Astrocyte of the cerebellum (primary cell): ENCODE results near the gene MOV10L1.
A peak's percentile ranks its signal among the peaks of the same experiment; 100 is the strongest.

Experiments used
- DNase-seq: peaks from one replicate; pipeline ENCODE4 v3.0.0-alpha.2; 2011; ENCODE audit warnings: low read depth
- H3K4me3 ChIP-seq: 2 replicates; pipeline ENCODE4 v1.5.1; 2011; ENCODE audit warnings: mild to moderate bottlenecking, low read depth, low read length, moderate library complexity
- CTCF ChIP-seq: IDR thresholded peaks from 2 replicates; pipeline ENCODE4 v1.5.1; 2012; ENCODE audit warnings: low read length, low read depth, moderate library complexity, mild to moderate bottlenecking; ENCODE audit errors: missing control alignments
- in situ Hi-C: cut with HindIII; loops from 2 replicates; pipeline ENCODE4 v1.10.0; 2017; ENCODE audit warnings: low sequenced_read_pairs

Gene MOV10L1

GRCh38 chr22:50197000-50197800, 107.4 kb downstream of the MOV10L1 start:
- in situ Hi-C loops = no loop called here
- H3K4me3 ChIP-seq = no peak overlapping the region
- DNase-seq = no peak
- no peak for TF ChIP-seq CTCF

- no peak overlapping the region for H3K4me3 ChIP-seq
- TF ChIP-seq CTCF = no peak
- in situ Hi-C loops = no loop called here
- no peak for DNase-seq
Observed at GRCh38 chr22:50197856-50198623, 108.2 kb downstream of the MOV10L1 start.

- H3K4me3 ChIP-seq = no peak overlapping the region
- in situ Hi-C loops = no loop called here
- TF ChIP-seq CTCF = no peak
- DNase-seq = no peak
Observed at GRCh38 chr22:50198624-50199017, 108.8 kb downstream of the MOV10L1 start.

GRCh38 chr22:50199251-50199721, 109.5 kb downstream of the MOV10L1 start:
- H3K4me3 ChIP-seq = peak overlapping the region; percentile 64
- TF ChIP-seq CTCF = no peak
- in situ Hi-C loops = no loop called here
- no peak for DNase-seq

- in situ Hi-C loops = no loop called here
- peak overlapping the region; percentile 64 for H3K4me3 ChIP-seq
- TF ChIP-seq CTCF = no peak
- DNase-seq = no peak
Observed at GRCh38 chr22:50199829-50200460, 110.1 kb downstream of the MOV10L1 start.

GRCh38 chr22:50200461-50201190, 110.8 kb downstream of the MOV10L1 start, which contains the start of gene SELENOO:
TSS of gene SELENOO (plus strand) at chr22:50201011. CDS start at chr22:50201037, 26 bp downstream.
- peak within 1 kb of the TSS; percentile 64 for H3K4me3 ChIP-seq
- in situ Hi-C loops = no loop called here
- peak; percentile 48 for DNase-seq
- no peak for TF ChIP-seq CTCF
